AG04449 (cell line): ENCODE measurements around the gene HK3.

Experiments
- CTCF ChIA-PET: fragments of 350-600 bp; formaldehyde crosslinking; extraction: SDS; loops from one replicate; lab custom pipeline; 2021; ENCODE audit warnings: antibody characterized with exemption; lab: Yijun Ruan, JAX
- POLR2A ChIA-PET: fragments of 400-600, 350-600 bp; formaldehyde crosslinking; extraction: SDS; loops from one replicate; lab custom pipeline; 2020; ENCODE audit warnings: antibody characterized with exemption, inconsistent platforms; lab: Yijun Ruan, JAX
- DNase-seq: peaks from one replicate; pipeline ENCODE4 v3.0.0-alpha.2; 2010; ENCODE audit warnings: low read depth, low spot score
- H3K4me3 ChIP-seq: 2 replicates; pipeline ENCODE4 v1.5.1; 2011; ENCODE audit warnings: low read depth, mild to moderate bottlenecking, control low read depth, low read length
- TF ChIP-seq, protein P1 (sequence below): IDR thresholded peaks from one replicate; pipeline ENCODE4 v1.5.1; 2011; ENCODE audit warnings: mild to moderate bottlenecking, moderate library complexity, low read length, control low read depth, inconsistent platforms; ENCODE audit not compliant: insufficient read depth; ENCODE audit errors: missing control alignments

The HK3 gene

DNA sequence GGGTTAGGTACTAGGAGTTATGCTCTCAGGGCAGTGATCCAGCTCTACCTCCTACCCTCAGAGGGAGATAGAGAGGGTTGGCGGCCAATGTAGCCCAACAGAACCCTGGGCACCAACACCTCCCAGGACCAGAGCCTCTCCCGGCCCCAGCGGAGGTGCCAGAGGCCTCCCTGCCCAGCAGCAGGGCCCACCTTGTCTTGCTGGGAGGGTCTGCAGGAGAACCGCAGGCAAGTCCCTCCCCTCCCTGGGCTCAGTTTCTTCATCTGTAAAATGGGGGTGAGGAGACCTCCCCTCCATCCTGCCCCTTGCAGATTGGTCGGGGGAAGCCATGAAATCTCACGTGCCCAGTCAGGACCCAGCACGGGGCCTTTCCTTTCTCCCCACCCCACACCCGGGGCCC, 34.4 kb downstream of the HK3 start:
- ChIA-PET POLR2A (no interaction called here), CTCF (no interaction called here)
- TF ChIP-seq, protein P1, sequence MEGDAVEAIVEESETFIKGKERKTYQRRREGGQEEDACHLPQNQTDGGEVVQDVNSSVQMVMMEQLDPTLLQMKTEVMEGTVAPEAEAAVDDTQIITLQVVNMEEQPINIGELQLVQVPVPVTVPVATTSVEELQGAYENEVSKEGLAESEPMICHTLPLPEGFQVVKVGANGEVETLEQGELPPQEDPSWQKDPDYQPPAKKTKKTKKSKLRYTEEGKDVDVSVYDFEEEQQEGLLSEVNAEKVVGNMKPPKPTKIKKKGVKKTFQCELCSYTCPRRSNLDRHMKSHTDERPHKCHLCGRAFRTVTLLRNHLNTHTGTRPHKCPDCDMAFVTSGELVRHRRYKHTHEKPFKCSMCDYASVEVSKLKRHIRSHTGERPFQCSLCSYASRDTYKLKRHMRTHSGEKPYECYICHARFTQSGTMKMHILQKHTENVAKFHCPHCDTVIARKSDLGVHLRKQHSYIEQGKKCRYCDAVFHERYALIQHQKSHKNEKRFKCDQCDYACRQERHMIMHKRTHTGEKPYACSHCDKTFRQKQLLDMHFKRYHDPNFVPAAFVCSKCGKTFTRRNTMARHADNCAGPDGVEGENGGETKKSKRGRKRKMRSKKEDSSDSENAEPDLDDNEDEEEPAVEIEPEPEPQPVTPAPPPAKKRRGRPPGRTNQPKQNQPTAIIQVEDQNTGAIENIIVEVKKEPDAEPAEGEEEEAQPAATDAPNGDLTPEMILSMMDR = no peak
- H3K4me3 ChIP-seq = no peak overlapping the region
- no peak for DNase-seq

DNA sequence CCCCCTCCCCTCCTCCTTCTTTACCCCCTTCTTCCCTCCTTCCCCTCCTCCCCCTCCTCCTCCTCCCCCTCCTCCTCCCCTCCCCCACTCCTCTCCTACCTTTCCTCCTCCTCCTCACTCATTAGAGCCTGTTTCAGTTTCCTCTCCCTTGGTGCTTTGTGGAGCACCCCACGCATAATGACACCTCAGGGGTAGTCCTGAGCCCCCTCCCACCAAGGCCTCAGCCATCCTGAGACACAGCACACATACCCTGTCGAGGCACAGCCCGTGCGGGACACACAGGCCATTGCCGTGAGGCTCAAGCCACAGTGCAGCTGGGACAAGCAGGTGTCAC, 35.4 kb downstream of the HK3 start:
- CTCF ChIA-PET = interaction anchor here (1.0 kb wide), 1 partner anchor 9 kb away, joined by 3 read pairs; no protein-coding TSS in a partner anchor
- TF ChIP-seq, protein P1 = no peak
- POLR2A ChIA-PET = no interaction called here
- DNase-seq = no peak
- no peak overlapping the region for H3K4me3 ChIP-seq

DNA sequence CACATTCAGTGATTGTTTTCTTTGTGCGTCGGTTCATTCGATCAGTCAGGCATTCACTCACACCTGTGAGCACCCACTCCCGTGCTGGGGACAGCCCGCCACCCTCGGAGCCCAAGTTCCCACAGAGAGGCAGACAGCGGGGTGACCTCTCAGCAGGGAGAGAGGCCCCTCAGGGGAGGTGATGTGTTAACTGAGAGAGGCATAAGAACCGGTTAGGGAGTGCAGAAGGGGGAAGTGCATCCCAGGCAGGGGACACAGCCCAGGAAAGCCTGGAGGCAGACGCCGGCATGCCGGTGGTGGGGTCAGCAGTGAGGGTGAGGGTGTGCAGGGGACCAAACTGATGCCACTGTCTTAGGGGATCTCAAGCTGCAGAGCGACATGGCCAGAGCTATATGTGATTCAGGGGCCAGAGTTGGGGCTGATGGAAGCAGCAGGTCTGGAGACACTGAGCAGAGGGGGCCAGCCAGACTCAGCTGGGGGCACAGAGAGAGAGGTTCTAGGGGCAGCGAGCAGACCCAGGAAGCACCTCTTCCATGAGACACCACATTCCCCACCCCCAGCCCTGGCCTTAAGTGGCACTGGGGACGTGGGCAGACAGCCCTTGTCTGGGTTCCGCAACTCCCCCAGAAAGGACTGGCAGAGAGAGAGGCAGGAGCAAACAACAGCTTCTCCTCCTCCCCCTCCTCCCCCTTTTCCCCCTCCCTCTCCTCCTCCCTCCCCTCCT, 35.9 kb downstream of the HK3 start:
- ChIA-PET POLR2A (no interaction called here), CTCF (interaction anchor here (1.0 kb wide), 1 partner anchor 9 kb away, joined by 3 read pairs; no protein-coding TSS in a partner anchor)
- TF ChIP-seq, protein P1 = no peak
- no peak overlapping the region for H3K4me3 ChIP-seq
- no peak for DNase-seq

DNA sequence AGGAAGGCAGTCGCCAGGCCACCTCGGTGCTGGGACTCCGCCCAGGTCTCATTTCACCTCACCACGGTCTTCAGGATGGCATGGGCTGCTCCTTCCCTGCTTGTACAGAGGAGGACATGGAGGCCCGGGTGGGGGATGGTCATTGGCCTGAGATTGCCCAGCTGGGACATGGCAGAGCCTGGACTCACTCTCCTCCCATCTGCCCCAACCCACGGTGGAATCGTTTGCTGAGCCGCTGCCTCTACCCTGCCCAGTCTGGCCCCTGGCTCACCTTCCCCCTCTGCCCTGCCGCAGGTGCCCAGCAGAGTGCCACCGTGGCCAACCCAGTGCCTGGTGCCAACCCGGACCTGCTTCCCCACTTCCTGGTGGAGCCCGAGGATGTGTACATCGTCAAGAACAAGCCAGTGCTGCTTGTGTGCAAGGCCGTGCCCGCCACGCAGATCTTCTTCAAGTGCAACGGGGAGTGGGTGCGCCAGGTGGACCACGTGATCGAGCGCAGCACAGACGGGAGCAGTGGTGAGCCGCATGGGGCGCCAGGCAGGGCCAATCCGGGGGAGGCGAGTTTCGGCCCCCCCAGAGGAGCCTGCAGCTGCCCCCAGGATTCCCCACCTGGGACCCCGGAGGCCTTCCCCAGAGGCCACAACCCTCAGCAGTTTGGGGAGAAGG, 36.7 kb downstream of the HK3 start:
- TF ChIP-seq, protein P1 = no peak
- no peak overlapping the region for H3K4me3 ChIP-seq
- ChIA-PET POLR2A (no interaction called here), CTCF (no interaction called here)
- DNase-seq = no peak

DNA sequence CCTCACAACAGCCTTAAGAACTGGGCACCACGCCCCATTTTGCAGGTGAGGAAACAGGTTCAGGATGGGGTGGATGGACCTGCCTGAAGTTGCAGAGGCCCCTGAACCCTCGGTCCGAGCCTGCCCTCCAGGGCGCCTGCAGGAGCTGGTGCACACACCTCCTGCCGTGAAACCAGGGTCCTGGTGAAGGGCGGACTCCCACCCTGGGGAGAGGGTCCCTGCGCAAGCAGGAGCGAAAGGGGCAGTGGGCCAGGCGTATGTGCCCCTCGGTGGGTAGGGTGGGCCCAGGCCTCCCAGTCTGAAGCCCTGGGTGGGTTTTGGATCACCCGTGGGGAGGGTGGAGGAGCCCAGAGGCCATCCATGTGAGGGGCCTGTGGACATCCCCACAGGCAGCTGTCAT, 37.9 kb downstream of the HK3 start:
- H3K4me3 ChIP-seq = no peak overlapping the region
- DNase-seq = no peak
- POLR2A ChIA-PET = no interaction called here
- CTCF ChIA-PET = no interaction called here
- TF ChIP-seq, protein P1 = no peak

DNA sequence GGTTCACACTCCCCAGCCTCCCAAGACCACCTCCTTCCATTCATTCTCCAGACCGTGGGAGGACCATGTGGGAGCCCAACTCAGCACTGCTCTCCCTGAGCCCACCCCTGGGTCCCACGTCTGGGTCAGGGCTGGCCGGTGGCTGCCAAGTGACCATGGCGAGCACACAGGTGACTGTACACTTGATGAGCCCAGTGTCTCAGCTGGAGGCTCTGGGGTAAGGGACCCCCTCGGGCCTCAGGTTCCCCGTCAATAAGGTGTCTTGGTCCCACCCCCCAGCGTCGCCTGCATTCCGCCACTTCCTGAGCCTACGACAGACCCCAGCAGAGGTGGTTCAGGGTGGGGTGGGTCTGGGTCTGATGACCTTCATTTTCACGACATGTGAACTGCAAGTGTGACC, 38.8 kb downstream of the HK3 start:
- TF ChIP-seq, protein P1 = no peak
- ChIA-PET CTCF (no interaction called here), POLR2A (no interaction called here)

More for the DNA sequence above, 38.8 kb downstream of the HK3 start:
- no peak for DNase-seq
- no peak overlapping the region for H3K4me3 ChIP-seq
